Fibroblast of lung (primary cell): Measurements from ENCODE around the gene FAM111B. TPM values are rescaled to one million over a fixed set of nuclear protein-coding genes. Genes with fewer than 3 reads are reported as not detected.
A peak's percentile ranks its signal among the peaks of the same experiment; 100 is the strongest.

Experiments
- DNase-seq, 2 donors: peaks; one replicate each; pipeline versions ENCODE4 v3.0.0 to v3.0.0-alpha.2; 2010; ENCODE audit warnings: low read depth in 2 of 2
- H2AFZ ChIP-seq: 2 replicates; pipeline ENCODE4 v1.5.1; 2012; ENCODE audit warnings: low read length, control low read depth, inconsistent platforms
- H3K27ac ChIP-seq: 2 replicates; pipeline ENCODE4 v1.5.1; 2011; ENCODE audit warnings: low read length, control low read depth; ENCODE audit not compliant: insufficient read depth
- H3K27me3 ChIP-seq: 2 replicates; pipeline ENCODE4 v1.5.1; 2011; ENCODE audit warnings: mild to moderate bottlenecking, low read length; ENCODE audit not compliant: control insufficient read depth, insufficient read depth
- H3K36me3 ChIP-seq: 2 replicates; pipeline ENCODE4 v1.5.1; 2011; ENCODE audit warnings: low read length; ENCODE audit not compliant: control insufficient read depth, insufficient read depth
- H3K4me1 ChIP-seq: 2 replicates; pipeline ENCODE4 v1.5.1; 2011; ENCODE audit warnings: low read length; ENCODE audit not compliant: control insufficient read depth, insufficient read depth; ENCODE audit errors: extremely low read depth
- H3K4me2 ChIP-seq: 2 replicates; pipeline ENCODE4 v1.5.1; 2011; ENCODE audit warnings: low read length, control low read depth; ENCODE audit not compliant: insufficient read depth; ENCODE audit errors: extremely low read depth
- H3K4me3 ChIP-seq, 4 experiments: fragments of 200-600 bp in 1 of 4; sonication (generic) in 1 of 4; replicated peaks in 1 of 4; 2 replicates each; pipeline ENCODE4 v1.5.1; 2011 to 2016; ENCODE audit warnings: low read length in 4 of 4, low read depth in 3 of 4, mild to moderate bottlenecking in 3 of 4, control low read depth in 2 of 4, inconsistent platforms in 1 of 4, mixed read lengths in 1 of 4; ENCODE audit not compliant: insufficient read depth in 1 of 4; ENCODE audit errors: control extremely low read depth in 1 of 4
- H3K79me2 ChIP-seq: 2 replicates; pipeline ENCODE4 v1.5.1; 2012; ENCODE audit warnings: mild to moderate bottlenecking, low read length, inconsistent platforms; ENCODE audit not compliant: control insufficient read depth, insufficient read depth
- H3K9ac ChIP-seq: 2 replicates; pipeline ENCODE4 v1.5.1; 2011; ENCODE audit warnings: mild to moderate bottlenecking, low read length, control low read depth; ENCODE audit not compliant: insufficient read depth
- H3K9me3 ChIP-seq: 2 replicates; pipeline ENCODE4 v1.5.1; 2012; ENCODE audit warnings: low read depth, low read length; ENCODE audit not compliant: control insufficient read depth, insufficient read depth
- H4K20me1 ChIP-seq: 2 replicates; pipeline ENCODE4 v1.5.1; 2011; ENCODE audit warnings: low read length; ENCODE audit not compliant: control insufficient read depth, insufficient read depth; ENCODE audit errors: extremely low read depth
- EZH2 ChIP-seq: IDR thresholded peaks from 2 replicates; pipeline ENCODE4 v1.5.1; 2012; ENCODE audit warnings: low read length, control low read depth, mild to moderate bottlenecking; ENCODE audit errors: missing control alignments
- polyA plus RNA-seq, 2 donors: library from polyadenylated mRNA; depleted of rRNA in 1 of 2; stranded (reverse) in 1 of 2; unstranded in 1 of 2; fragments of >200 nt; gene quantifications; 2 replicates each; pipeline ENCODE4 v1.2.1, GENCODE V29; 2011 to 2012; ENCODE audit warnings: missing spikeins in 1 of 2
- total RNA-seq: library from RNA; depleted of rRNA; stranded (reverse); fragments of >200 nt; gene quantifications from 2 replicates; pipeline ENCODE4 v1.2.1, GENCODE V29; 2014
- TF ChIP-seq, protein P1 (sequence below), 2 donors: IDR thresholded peaks in 1 of 2; conservative IDR thresholded peaks in 1 of 2; 1 replicate in 1 of 2; 2 replicates in 1 of 2; pipeline ENCODE4 v1.5.1; 2011 to 2012; ENCODE audit warnings: low read length in 2 of 2, control low read depth in 1 of 2, inconsistent platforms in 1 of 2, low read depth in 1 of 2, mild to moderate bottlenecking in 1 of 2

The FAM111B gene
- total and polyA plus RNA-seq, 2 donors (not counting 1 experiment from before 2014, with no cell fraction given) = 0.33 to 6.2 TPM

DNA sequence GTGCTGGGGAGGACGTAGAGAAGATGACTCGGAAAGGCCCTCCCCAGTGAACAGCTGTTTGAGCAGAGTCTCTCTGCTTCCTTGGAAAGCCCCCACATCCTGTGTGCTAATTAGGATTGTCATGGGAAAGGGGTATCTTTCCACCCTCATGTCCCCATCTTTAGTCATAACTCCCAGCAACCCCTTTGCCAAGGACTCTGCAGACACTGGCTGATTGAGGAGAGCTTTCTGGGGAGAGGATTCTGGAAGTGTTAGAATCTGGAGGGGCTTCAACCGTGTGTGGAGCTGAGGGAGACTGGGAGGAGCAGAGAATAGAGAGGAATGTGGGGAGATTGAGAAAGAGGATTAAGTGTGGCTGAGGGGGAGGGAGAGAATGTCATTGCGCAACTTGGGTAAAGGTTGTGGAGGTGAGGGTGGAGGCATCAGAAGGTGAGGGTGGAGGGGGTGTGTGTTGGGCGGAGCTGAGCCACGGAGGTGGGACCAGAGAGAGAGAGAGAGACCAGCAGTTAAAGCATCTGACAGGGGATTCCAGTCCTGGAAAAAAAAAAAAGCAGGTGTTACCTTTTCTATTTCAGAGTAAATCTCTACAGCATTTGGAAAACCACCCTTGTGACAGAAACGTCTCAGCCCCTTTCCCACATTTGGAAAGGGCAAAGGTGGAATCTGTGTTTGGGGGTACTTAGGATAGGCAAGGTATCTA is 67.1 kb downstream of the FAM111B start:
- H3K4me3 ChIP-seq = peak overlapping the region in 2 of 4 experiments; percentile 67 to 70
- TF ChIP-seq EZH2 = no peak
- TF ChIP-seq, protein P1, sequence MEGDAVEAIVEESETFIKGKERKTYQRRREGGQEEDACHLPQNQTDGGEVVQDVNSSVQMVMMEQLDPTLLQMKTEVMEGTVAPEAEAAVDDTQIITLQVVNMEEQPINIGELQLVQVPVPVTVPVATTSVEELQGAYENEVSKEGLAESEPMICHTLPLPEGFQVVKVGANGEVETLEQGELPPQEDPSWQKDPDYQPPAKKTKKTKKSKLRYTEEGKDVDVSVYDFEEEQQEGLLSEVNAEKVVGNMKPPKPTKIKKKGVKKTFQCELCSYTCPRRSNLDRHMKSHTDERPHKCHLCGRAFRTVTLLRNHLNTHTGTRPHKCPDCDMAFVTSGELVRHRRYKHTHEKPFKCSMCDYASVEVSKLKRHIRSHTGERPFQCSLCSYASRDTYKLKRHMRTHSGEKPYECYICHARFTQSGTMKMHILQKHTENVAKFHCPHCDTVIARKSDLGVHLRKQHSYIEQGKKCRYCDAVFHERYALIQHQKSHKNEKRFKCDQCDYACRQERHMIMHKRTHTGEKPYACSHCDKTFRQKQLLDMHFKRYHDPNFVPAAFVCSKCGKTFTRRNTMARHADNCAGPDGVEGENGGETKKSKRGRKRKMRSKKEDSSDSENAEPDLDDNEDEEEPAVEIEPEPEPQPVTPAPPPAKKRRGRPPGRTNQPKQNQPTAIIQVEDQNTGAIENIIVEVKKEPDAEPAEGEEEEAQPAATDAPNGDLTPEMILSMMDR (conservative IDR thresholded peaks at IDR 0.05 in 1 of 2, IDR thresholded peaks at IDR 0.05 in 1 of 2; ENCODE audit: low read depth in 1 of 2, low read length in 2 of 2) = no peak
- H3K79me2 ChIP-seq = peaks cover 1% of the 10 kb centered on the region
- no peak overlapping the region for H3K27ac ChIP-seq
- H3K36me3 ChIP-seq = no peaks in the 10 kb centered on the region
- peaks cover 7% of the 10 kb centered on the region for H3K4me1 ChIP-seq
- no peak overlapping the region for H2AFZ ChIP-seq
- no peaks in the 10 kb centered on the region for H4K20me1 ChIP-seq
- H3K9me3 ChIP-seq = no peaks in the 10 kb centered on the region
- peak in 1 of 2 donors; percentile 7 for DNase-seq
- H3K27me3 ChIP-seq = no peaks in the 10 kb centered on the region
- H3K4me2 ChIP-seq = peak overlapping the region; percentile 94
- H3K9ac ChIP-seq = no peak overlapping the region

DNA sequence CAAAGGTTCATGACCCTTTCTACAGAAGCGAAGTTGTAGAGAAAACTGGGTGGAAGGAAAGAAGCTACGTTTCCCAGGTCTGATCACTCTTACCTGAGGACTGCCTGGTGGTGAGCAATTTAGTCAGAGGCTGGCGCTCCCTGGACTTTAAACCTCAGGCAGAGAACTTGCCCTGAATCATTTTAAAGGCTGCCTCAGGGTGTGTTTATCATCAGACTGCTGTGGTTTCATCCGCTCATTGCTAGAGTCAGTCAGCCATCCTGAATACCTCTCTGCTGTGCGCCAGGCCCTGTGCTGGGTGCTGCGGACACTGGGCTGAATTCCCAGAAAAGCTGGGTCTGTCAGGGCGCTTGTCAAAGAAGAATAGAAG is 67.6 kb downstream of the FAM111B start:
- Histone ChIP-seq H3K27me3 (no peaks in the 10 kb centered on the region), H3K9me3 (no peaks in the 10 kb centered on the region), H2AFZ (no peak overlapping the region), H3K9ac (no peak overlapping the region), H3K4me1 (peaks cover 7% of the 10 kb centered on the region), H3K4me2 (no peak overlapping the region), H3K27ac (no peak overlapping the region), H3K79me2 (peaks cover 1% of the 10 kb centered on the region), H4K20me1 (no peaks in the 10 kb centered on the region), H3K36me3 (no peaks in the 10 kb centered on the region), H3K4me3 (peak overlapping the region in 1 of 4 experiments; percentile 70)
- peak in 1 of 2 donors; percentile 39 for DNase-seq
- TF ChIP-seq, protein P1 (conservative IDR thresholded peaks at IDR 0.05 in 1 of 2, IDR thresholded peaks at IDR 0.05 in 1 of 2; ENCODE audit: low read depth in 1 of 2, low read length in 2 of 2) = no peak
- no peak for TF ChIP-seq EZH2

DNA sequence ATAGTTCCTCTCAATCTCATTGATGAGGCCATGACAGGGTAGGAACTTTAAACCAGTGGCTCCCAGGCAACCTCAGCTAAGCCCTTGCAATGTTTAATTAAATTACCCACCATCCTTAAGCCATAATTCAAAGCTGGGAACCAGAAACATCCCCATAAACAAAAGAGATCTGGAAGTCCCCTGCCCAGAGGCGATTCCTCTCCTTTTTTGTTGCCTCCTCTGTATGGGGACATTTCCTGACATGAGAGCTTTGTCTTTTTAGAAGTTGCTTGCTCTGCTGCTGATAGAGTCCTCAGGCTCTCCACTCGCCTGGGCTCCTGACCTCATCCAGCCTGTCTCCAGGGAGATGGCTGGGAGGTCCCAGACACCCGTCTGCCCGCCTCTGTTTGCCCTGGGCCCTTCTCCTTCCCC is 68.1 kb downstream of the FAM111B start:
- H3K9ac ChIP-seq = no peak overlapping the region
- peaks cover 7% of the 10 kb centered on the region for H3K4me1 ChIP-seq
- TF ChIP-seq, protein P1 (conservative IDR thresholded peaks at IDR 0.05 in 1 of 2, IDR thresholded peaks at IDR 0.05 in 1 of 2; ENCODE audit: low read depth in 1 of 2, low read length in 2 of 2) = no peak
- no peak for TF ChIP-seq EZH2
- no peak overlapping the region for H3K4me3 ChIP-seq
- no peak overlapping the region for H3K27ac ChIP-seq
- H3K36me3 ChIP-seq = no peaks in the 10 kb centered on the region
- no peaks in the 10 kb centered on the region for H4K20me1 ChIP-seq
- H3K4me2 ChIP-seq = no peak overlapping the region
- no peak for DNase-seq
- no peaks in the 10 kb centered on the region for H3K9me3 ChIP-seq
- no peak overlapping the region for H2AFZ ChIP-seq
- peaks cover 1% of the 10 kb centered on the region for H3K79me2 ChIP-seq
- no peaks in the 10 kb centered on the region for H3K27me3 ChIP-seq
